SIG-M5 (cell line): Measurements from ENCODE around the gene FBXL22.
"Not testable (repeated sequence)": the region's sequence is repeated elsewhere in the genome, so short reads cannot be mapped to it uniquely, and the experiment has no call there.

Experiments used
- DNase-seq: peaks from one replicate; lab custom pipeline; 2025; lab: John Stamatoyannopoulos, UW

The FBXL22 gene

GRCh38 chr15:63612300-63612699 lies 15.1 kb downstream of the FBXL22 start:
- no peak for DNase-seq

GRCh38 chr15:63615935-63616334 lies 18.7 kb downstream of the FBXL22 start:
- no peak for DNase-seq

- not testable (repeated sequence) for DNase-seq
Measured at GRCh38 chr15:63617147-63617546, 20.0 kb downstream of the FBXL22 start.

GRCh38 chr15:63617627-63618026 lies 20.4 kb downstream of the FBXL22 start:
- DNase-seq: not testable (repeated sequence)

- not testable (repeated sequence) for DNase-seq
Measured at GRCh38 chr15:63620760-63621159, 23.6 kb downstream of the FBXL22 start.

- no peak for DNase-seq
Measured at GRCh38 chr15:63623232-63623969, 26.2 kb downstream of the FBXL22 start.

GRCh38 chr15:63626955-63627354 lies 29.8 kb downstream of the FBXL22 start:
- no peak for DNase-seq

GRCh38 chr15:63628123-63628822 lies 31.1 kb downstream of the FBXL22 start:
- DNase-seq: no peak

- no peak for DNase-seq
Measured at GRCh38 chr15:63630036-63630751, 33.0 kb downstream of the FBXL22 start.

GRCh38 chr15:63633312-63633711 lies 36.1 kb downstream of the FBXL22 start:
- no peak for DNase-seq

GRCh38 chr15:63634154-63634553 lies 37.0 kb downstream of the FBXL22 start:
- no peak for DNase-seq

GRCh38 chr15:63636518-63637061 lies 39.4 kb downstream of the FBXL22 start:
- no peak for DNase-seq

- no peak for DNase-seq
Measured at GRCh38 chr15:63638839-63639238, 41.7 kb downstream of the FBXL22 start.

- no peak for DNase-seq
Measured at GRCh38 chr15:63640146-63640545, 43.0 kb downstream of the FBXL22 start.
